Measurements from ENCODE around the gene IL10RB. TPM values are rescaled to one million over a fixed set of nuclear protein-coding genes. Genes with fewer than 3 reads are reported as not detected.

Gene IL10RB
- total RNA-seq, 1 donor from 2014 or later: 7.7 TPM

DNA sequence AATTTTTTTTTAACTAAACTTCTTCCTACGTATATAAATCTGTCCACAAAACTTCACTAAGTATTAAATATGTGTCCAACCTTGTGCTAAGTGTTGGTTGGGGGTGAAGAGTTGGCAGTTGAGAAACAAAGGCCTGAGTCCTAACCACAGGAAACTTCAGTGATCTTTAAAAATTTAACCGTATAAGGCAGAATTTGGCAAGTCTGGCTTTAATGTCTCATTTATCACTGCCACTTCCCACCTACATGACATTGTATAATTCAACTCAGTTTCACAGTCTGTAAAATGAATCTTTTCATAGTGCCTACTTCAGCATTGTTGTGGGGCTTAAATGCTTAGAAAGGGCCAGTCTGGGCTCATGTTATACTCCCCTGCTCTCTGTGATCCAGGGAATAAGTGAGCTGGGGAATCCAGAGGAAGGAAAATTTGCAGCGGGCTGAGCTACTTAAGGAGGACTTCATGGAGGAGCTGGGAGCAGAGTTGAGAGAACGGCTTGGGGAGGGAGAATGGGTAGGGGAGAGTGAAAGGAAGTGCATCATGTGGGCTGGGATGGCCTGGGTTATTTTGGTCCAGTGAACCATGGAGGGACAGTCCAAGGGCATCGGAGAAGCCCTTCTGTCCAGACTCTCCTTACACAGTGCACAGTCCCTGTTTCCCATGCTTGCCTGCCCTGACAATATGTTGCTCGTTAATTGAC lies 21.9 kb upstream of the IL10RB start:
- H3K36me3 Mint-ChIP-seq (ENCODE audit: insufficient read depth): peaks cover 35% of the 10 kb centered on the region

DNA sequence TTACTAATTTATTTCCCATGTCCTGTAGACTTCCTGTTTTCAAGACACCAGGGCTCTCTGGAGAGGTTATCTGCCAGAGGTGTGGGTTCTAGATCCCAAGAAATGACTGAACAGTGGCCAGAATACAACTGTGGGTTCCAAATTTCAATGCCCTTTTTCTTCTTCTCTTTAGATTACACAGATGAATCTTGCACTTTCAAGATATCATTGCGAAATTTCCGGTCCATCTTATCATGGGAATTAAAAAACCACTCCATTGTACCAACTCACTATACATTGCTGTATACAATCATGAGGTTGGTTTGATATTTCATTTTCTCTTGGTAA lies 21.4 kb upstream of the IL10RB start:
- no peak overlapping the region for H3K27ac Mint-ChIP-seq
- peaks cover 34% of the 10 kb centered on the region for H3K36me3 Mint-ChIP-seq (ENCODE audit: insufficient read depth)
- no peaks in the 10 kb centered on the region for H3K27me3 Mint-ChIP-seq
- TF ChIP-seq, protein P1, sequence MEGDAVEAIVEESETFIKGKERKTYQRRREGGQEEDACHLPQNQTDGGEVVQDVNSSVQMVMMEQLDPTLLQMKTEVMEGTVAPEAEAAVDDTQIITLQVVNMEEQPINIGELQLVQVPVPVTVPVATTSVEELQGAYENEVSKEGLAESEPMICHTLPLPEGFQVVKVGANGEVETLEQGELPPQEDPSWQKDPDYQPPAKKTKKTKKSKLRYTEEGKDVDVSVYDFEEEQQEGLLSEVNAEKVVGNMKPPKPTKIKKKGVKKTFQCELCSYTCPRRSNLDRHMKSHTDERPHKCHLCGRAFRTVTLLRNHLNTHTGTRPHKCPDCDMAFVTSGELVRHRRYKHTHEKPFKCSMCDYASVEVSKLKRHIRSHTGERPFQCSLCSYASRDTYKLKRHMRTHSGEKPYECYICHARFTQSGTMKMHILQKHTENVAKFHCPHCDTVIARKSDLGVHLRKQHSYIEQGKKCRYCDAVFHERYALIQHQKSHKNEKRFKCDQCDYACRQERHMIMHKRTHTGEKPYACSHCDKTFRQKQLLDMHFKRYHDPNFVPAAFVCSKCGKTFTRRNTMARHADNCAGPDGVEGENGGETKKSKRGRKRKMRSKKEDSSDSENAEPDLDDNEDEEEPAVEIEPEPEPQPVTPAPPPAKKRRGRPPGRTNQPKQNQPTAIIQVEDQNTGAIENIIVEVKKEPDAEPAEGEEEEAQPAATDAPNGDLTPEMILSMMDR (IDR thresholded peaks at IDR 0.05; ENCODE audit: unreplicated experiment): no peak
- H3K4me3 Mint-ChIP-seq (ENCODE audit: low read depth): no peak overlapping the region
- H3K4me1 Mint-ChIP-seq (ENCODE audit: low read depth): no peaks in the 10 kb centered on the region
- H3K9me3 Mint-ChIP-seq (ENCODE audit: low read depth): no peaks in the 10 kb centered on the region
- no peak for DNase-seq (ENCODE audit: low spot score, unreplicated experiment)

More for the DNA sequence above, 21.9 kb upstream of the IL10RB start:
- H3K27me3 Mint-ChIP-seq: no peaks in the 10 kb centered on the region
- no peaks in the 10 kb centered on the region for H3K9me3 Mint-ChIP-seq (ENCODE audit: low read depth)
- H3K4me3 Mint-ChIP-seq (ENCODE audit: low read depth): no peak overlapping the region
- no peaks in the 10 kb centered on the region for H3K4me1 Mint-ChIP-seq (ENCODE audit: low read depth)
- TF ChIP-seq, protein P1 (IDR thresholded peaks at IDR 0.05; ENCODE audit: unreplicated experiment): no peak
- no peak overlapping the region for H3K27ac Mint-ChIP-seq
- no peak for DNase-seq (ENCODE audit: low spot score, unreplicated experiment)

DNA sequence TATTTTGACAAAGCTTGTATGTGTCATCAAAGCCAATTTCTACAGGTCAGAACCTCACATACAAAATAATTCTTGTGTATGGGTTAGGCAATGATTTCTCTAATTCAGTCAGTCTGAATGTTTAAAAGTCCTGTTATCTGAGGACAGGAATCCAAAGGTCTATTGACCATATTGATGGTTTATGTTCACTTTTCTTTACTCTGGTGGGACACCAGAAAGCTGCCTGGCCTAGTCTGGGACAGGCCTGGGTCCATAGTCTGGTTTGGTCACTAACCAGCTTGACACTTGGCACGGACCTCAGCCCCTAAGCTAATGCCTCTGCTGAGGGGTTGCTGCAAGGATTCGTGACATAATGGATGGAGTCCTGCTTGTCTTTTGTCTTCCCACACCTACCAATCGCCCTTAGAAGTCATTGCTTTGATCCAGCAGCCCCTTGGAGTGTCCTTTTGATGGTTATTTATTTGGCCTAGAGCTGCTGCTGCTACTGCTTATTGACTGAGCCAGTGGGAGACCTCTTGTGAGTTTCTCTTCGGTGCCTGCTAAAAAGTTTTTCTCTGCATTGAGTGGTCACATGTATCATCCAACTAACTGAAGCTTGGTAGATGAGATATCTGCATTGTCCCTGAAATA lies 20.8 kb upstream of the IL10RB start:
- TF ChIP-seq, protein P1 (IDR thresholded peaks at IDR 0.05; ENCODE audit: unreplicated experiment): no peak
- no peaks in the 10 kb centered on the region for H3K9me3 Mint-ChIP-seq (ENCODE audit: low read depth)
- H3K27ac Mint-ChIP-seq: no peak overlapping the region
- peaks cover 33% of the 10 kb centered on the region for H3K36me3 Mint-ChIP-seq (ENCODE audit: insufficient read depth)
- H3K27me3 Mint-ChIP-seq: no peaks in the 10 kb centered on the region
- H3K4me1 Mint-ChIP-seq (ENCODE audit: low read depth): no peaks in the 10 kb centered on the region
- DNase-seq (ENCODE audit: low spot score, unreplicated experiment): no peak
- H3K4me3 Mint-ChIP-seq (ENCODE audit: low read depth): no peak overlapping the region

DNA sequence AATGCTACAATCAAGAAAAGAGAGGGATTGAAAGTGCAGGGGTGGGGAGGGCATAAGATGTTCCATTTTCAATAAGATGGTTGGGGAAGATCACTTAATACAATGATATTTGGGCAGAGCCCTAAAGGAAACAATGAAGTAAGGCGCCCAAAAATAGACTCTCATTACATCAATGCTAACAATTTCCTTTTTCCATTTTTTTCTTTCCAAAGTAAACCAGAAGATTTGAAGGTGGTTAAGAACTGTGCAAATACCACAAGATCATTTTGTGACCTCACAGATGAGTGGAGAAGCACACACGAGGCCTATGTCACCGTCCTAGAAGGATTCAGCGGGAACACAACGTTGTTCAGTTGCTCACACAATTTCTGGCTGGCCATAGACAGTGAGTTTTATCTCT lies 19.7 kb upstream of the IL10RB start:
- Mint-ChIP-seq H3K4me1 (ENCODE audit: low read depth) (no peaks in the 10 kb centered on the region), H3K9me3 (ENCODE audit: low read depth) (no peaks in the 10 kb centered on the region), H3K36me3 (ENCODE audit: insufficient read depth) (peaks cover 41% of the 10 kb centered on the region), H3K27me3 (no peaks in the 10 kb centered on the region), H3K27ac (no peak overlapping the region), H3K4me3 (ENCODE audit: low read depth) (no peak overlapping the region)
- TF ChIP-seq, protein P1 (IDR thresholded peaks at IDR 0.05; ENCODE audit: unreplicated experiment): no peak
- DNase-seq (ENCODE audit: low spot score, unreplicated experiment): no peak

DNA sequence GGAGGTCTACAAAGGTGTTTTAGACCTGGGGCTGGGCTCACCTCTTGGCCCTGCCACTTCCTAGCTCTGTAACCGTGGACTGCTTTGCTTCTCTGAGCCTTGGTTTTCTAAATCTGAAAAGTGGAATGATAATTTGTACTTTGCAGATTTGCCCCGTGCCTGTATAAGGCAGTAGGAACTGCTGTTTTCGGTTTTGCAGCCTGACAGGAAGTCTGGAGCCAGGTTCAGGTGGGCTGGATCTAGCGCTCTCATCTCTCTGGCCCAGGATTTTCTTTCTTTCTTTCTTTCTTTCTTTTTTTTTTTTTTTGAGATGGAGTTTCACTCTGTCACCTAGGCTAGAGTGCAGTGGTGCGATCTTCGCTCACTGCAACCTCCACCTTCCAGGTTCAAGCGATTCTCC lies 19.2 kb upstream of the IL10RB start:
- Mint-ChIP-seq H3K4me1 (ENCODE audit: low read depth) (no peaks in the 10 kb centered on the region), H3K9me3 (ENCODE audit: low read depth) (no peaks in the 10 kb centered on the region), H3K27ac (no peak overlapping the region), H3K4me3 (ENCODE audit: low read depth) (no peak overlapping the region), H3K36me3 (ENCODE audit: insufficient read depth) (peaks cover 38% of the 10 kb centered on the region), H3K27me3 (no peaks in the 10 kb centered on the region)
- TF ChIP-seq, protein P1 (IDR thresholded peaks at IDR 0.05; ENCODE audit: unreplicated experiment): no peak
- DNase-seq (ENCODE audit: low spot score, unreplicated experiment): no peak

Data from progenitor cell of endocrine pancreas (in vitro differentiated cells).